Smooth muscle cell (in vitro differentiated cells): ENCODE results near the gene MYO5A. TPM values are rescaled to one million over a fixed set of nuclear protein-coding genes. Genes with fewer than 3 reads are reported as not detected.
"Not testable (repeated sequence)": the region's sequence is repeated elsewhere in the genome, so short reads cannot be mapped to it uniquely, and the experiment has no call there.

Experiments used
- DNase-seq: peaks from one replicate; lab custom pipeline; 2025; ENCODE audit not compliant: unreplicated experiment; lab: John Stamatoyannopoulos, UW
- H2AFZ ChIP-seq: fragments of 200-600 bp; sonication (generic); 2 replicates; pipeline ENCODE4 v1.6.0; 2016; ENCODE audit warnings: antibody characterized with exemption, low read depth, mild to moderate bottlenecking
- H3F3A ChIP-seq: fragments of 200-600 bp; sonication (generic); 2 replicates; pipeline ENCODE4 v1.6.0; 2017; ENCODE audit warnings: antibody characterized with exemption, low read depth
- H3K27ac ChIP-seq: fragments of 200-600 bp; sonication (generic); 2 replicates; pipeline ENCODE4 v1.5.1; 2016; ENCODE audit warnings: low read depth, mild to moderate bottlenecking
- H3K27me3 ChIP-seq: fragments of 200-600 bp; sonication (generic); 2 replicates; pipeline ENCODE4 v1.6.1; 2016; ENCODE audit warnings: low read depth, mild to moderate bottlenecking
- H3K36me3 ChIP-seq: fragments of 200-600 bp; sonication (generic); 2 replicates; pipeline ENCODE4 v1.5.1; 2016; ENCODE audit warnings: low read depth
- H3K4me1 ChIP-seq: fragments of 200-600 bp; sonication (generic); 2 replicates; pipeline ENCODE4 v1.5.1; 2016; ENCODE audit warnings: low read depth
- H3K4me2 ChIP-seq: fragments of 200-600 bp; sonication (generic); 2 replicates; pipeline ENCODE4 v1.6.0; 2016; ENCODE audit warnings: mild to moderate bottlenecking
- H3K4me3 ChIP-seq: fragments of 200-600 bp; sonication (generic); 2 replicates; pipeline ENCODE4 v1.5.1; 2016; ENCODE audit warnings: mild to moderate bottlenecking
- H3K79me2 ChIP-seq: fragments of 200-600 bp; sonication (generic); 2 replicates; pipeline ENCODE4 v1.6.0; 2016; ENCODE audit warnings: low read depth, mild to moderate bottlenecking
- H3K9ac ChIP-seq: fragments of 200-600 bp; sonication (generic); 2 replicates; pipeline ENCODE4 v1.6.0; 2016; ENCODE audit warnings: low read depth
- H3K9me3 ChIP-seq: fragments of 200-600 bp; sonication (generic); replicated peaks from 2 replicates; pipeline ENCODE4 v1.5.1; 2016; ENCODE audit warnings: low read depth
- H4K20me1 ChIP-seq: fragments of 200-600 bp; sonication (generic); 2 replicates; pipeline ENCODE4 v1.6.0; 2016; ENCODE audit warnings: low read depth
- CTCF ChIP-seq: fragments of 200-600 bp; sonication (generic); IDR thresholded peaks from 2 replicates; pipeline ENCODE4 v1.5.1; 2017; ENCODE audit warnings: borderline replicate concordance, mild to moderate bottlenecking, antibody characterized with exemption; ENCODE audit not compliant: insufficient read depth, poor library complexity, severe bottlenecking
- WGBS: methylation state at CpG from one replicate; pipeline ENCODE4 v1.1.7; 2016; ENCODE audit warnings: low lambda C conversion rate; 5-methylcytosine and 5-hydroxymethylcytosine counted together
- polyA plus RNA-seq: library from polyadenylated mRNA; unstranded; fragments of >200 nt; fragmentation: Nextera tagmentation; extraction: Ambion mirVana; gene quantifications from 2 replicates; pipeline ENCODE4 v1.2.1, GENCODE V29; 2016
- total RNA-seq: library from RNA; depleted of rRNA; stranded (reverse); fragments of >200 nt; gene quantifications from 2 replicates; pipeline ENCODE4 v1.2.3, GENCODE V29; 2014

The MYO5A gene
- total and polyA plus RNA-seq, 2 experiments from 2014 or later: 29.4 to 68.8 TPM

GRCh38 chr15:52417521-52417920 is 111.2 kb downstream of the MYO5A start:
- no peaks in the 10 kb centered on the region for H4K20me1 ChIP-seq
- H3K27ac ChIP-seq: peak overlapping the region; percentile 53
- 34% methylated on average over 3 of the region's 3 CpGs for WGBS
- peaks cover 4% of the 10 kb centered on the region for H3K4me1 ChIP-seq
- H3K4me2 ChIP-seq: peak overlapping the region; percentile 15
- no peak overlapping the region for H3K9ac ChIP-seq
- H3K4me3 ChIP-seq: no peak overlapping the region
- H3K27me3 ChIP-seq: no peaks in the 10 kb centered on the region
- no peak for DNase-seq
- H3F3A ChIP-seq: peaks cover 16% of the 10 kb centered on the region
- H3K36me3 ChIP-seq: no peaks in the 10 kb centered on the region
- H3K79me2 ChIP-seq: peaks cover 2% of the 10 kb centered on the region
- no peak for TF ChIP-seq CTCF
- no peaks in the 10 kb centered on the region for H3K9me3 ChIP-seq
- H2AFZ ChIP-seq: no peak overlapping the region

- Histone ChIP-seq H3K27ac (peak overlapping the region; percentile 53), H3K4me2 (peak overlapping the region; percentile 15), H3F3A (peaks cover 16% of the 10 kb centered on the region)
- H3K79me2 ChIP-seq, H3K36me3 ChIP-seq, H3K4me3 ChIP-seq, H2AFZ ChIP-seq, DNase-seq, H3K27me3 ChIP-seq, H3K4me1 ChIP-seq, H3K9ac ChIP-seq, H4K20me1 ChIP-seq, H3K9me3 ChIP-seq: not testable (repeated sequence)
- 64% methylated on average over 1 of the region's 1 CpG for WGBS
Measured at GRCh38 chr15:52416566-52416965, 112.1 kb downstream of the MYO5A start.

- DNase-seq: no peak
- H3K36me3 ChIP-seq: no peaks in the 10 kb centered on the region
- H3K4me1 ChIP-seq: peaks cover 4% of the 10 kb centered on the region
- 98% methylated on average over 2 of the region's 2 CpGs for WGBS
- H3K9me3 ChIP-seq: no peaks in the 10 kb centered on the region
- no peaks in the 10 kb centered on the region for H3K27me3 ChIP-seq
- H3F3A ChIP-seq: peaks cover 16% of the 10 kb centered on the region
- H2AFZ ChIP-seq: no peak overlapping the region
- H3K4me3 ChIP-seq: no peak overlapping the region
- no peak for TF ChIP-seq CTCF
- H4K20me1 ChIP-seq: no peaks in the 10 kb centered on the region
- H3K4me2 ChIP-seq: no peak overlapping the region
- H3K79me2 ChIP-seq: no peaks in the 10 kb centered on the region
- no peak overlapping the region for H3K9ac ChIP-seq
- H3K27ac ChIP-seq: peak overlapping the region; percentile 39
Measured at GRCh38 chr15:52415628-52416027, 113.1 kb downstream of the MYO5A start.

- H3K4me2 ChIP-seq: no peak overlapping the region
- H3K9ac ChIP-seq: no peak overlapping the region
- WGBS: 83% methylated on average over 6 of the region's 6 CpGs
- no peaks in the 10 kb centered on the region for H3K9me3 ChIP-seq
- H2AFZ ChIP-seq: no peak overlapping the region
- no peak for DNase-seq
- H3F3A ChIP-seq: peaks cover 16% of the 10 kb centered on the region
- no peak overlapping the region for H3K4me3 ChIP-seq
- H3K27ac ChIP-seq: peak overlapping the region; percentile 6
- no peaks in the 10 kb centered on the region for H3K36me3 ChIP-seq
- no peaks in the 10 kb centered on the region for H4K20me1 ChIP-seq
- H3K4me1 ChIP-seq: peaks cover 4% of the 10 kb centered on the region
- H3K79me2 ChIP-seq: no peaks in the 10 kb centered on the region
- TF ChIP-seq CTCF: no peak
- no peaks in the 10 kb centered on the region for H3K27me3 ChIP-seq
Measured at GRCh38 chr15:52414936-52415335, 113.7 kb downstream of the MYO5A start.
